ENCODE results near the gene PYGO1.
"Not testable (repeated sequence)": the region's sequence is repeated elsewhere in the genome, so short reads cannot be mapped to it uniquely, and the experiment has no call there.

PYGO1 gene, protein sequence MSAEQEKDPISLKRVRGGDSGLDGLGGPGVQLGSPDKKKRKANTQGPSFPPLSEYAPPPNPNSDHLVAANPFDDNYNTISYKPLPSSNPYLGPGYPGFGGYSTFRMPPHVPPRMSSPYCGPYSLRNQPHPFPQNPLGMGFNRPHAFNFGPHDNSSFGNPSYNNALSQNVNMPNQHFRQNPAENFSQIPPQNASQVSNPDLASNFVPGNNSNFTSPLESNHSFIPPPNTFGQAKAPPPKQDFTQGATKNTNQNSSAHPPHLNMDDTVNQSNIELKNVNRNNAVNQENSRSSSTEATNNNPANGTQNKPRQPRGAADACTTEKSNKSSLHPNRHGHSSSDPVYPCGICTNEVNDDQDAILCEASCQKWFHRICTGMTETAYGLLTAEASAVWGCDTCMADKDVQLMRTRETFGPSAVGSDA

GRCh38 chr15:55588070-55588814 is at the start of gene PYGO1:
Gene PYGO1 (minus strand): TSS chr15:55588345. CDS start chr15:55587883, 462 bp downstream.
- peak; percentile 88 for DNase-seq (ENCODE audit: low spot score)

DNA sequence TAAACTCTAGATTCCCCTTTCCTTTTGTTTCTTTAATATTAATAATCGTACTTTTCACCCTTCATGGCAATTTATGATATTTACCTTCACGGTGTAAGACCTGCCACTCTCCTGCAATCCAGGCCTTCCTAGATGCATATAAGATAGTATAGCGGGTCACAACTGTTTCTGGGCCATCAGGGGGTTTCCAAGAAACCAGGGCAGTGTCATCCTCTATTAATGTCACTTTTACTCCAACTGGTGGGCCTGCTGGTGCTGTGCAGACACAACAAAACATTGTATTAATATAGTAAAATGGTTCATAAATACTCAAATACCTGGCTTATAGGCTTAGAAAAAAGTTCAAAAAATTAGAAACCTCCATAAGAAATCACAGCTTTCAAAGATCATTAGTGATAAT is 48.9 kb upstream of the PYGO1 start:
- DNase-seq (ENCODE audit: low spot score) = no peak

DNA sequence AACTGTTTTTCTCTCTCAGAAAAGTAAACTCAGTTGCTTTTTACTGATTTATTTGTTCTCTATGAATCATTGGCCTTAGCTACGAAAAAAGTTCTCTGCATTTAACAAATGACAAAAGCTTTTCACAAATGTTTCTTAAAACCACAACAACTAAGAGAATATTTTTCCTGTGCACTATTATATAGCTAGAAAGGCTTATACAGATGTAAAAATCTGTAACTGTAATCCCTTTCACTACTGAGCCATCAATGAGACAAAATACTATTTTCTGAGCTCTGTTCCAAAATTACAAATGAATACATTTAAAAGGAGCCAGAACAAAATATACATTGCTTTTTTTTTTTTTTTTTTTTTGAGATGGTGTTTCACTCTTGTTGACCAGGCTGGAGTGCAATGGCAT is 45.6 kb upstream of the PYGO1 start:
- DNase-seq (ENCODE audit: low spot score) = no peak

GRCh38 chr15:55632434-55632833 is 44.3 kb upstream of the PYGO1 start:
- DNase-seq (ENCODE audit: low spot score) = no peak

DNA sequence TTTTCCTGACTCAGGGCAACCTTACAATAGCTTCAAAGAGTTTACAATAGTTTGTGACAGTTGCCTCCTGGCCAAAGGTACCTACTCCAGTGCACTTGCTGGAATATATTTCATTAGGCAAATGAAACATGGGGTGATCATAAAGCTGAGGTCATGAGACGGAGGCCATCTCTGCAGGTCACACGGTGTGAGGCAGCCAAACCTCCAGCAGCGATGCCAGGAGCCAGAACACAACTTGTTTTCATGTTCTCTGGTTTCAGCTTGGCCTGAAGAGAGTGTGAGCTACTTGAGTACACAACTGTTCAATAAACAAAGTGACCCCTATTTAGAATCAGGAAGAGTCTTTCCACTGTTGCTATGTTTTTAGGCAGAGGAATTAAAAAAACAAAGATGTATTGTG is 42.7 kb upstream of the PYGO1 start:
- DNase-seq (ENCODE audit: low spot score) = no peak

GRCh38 chr15:55628369-55628730 is 40.2 kb upstream of the PYGO1 start:
- no peak for DNase-seq (ENCODE audit: low spot score)

DNA sequence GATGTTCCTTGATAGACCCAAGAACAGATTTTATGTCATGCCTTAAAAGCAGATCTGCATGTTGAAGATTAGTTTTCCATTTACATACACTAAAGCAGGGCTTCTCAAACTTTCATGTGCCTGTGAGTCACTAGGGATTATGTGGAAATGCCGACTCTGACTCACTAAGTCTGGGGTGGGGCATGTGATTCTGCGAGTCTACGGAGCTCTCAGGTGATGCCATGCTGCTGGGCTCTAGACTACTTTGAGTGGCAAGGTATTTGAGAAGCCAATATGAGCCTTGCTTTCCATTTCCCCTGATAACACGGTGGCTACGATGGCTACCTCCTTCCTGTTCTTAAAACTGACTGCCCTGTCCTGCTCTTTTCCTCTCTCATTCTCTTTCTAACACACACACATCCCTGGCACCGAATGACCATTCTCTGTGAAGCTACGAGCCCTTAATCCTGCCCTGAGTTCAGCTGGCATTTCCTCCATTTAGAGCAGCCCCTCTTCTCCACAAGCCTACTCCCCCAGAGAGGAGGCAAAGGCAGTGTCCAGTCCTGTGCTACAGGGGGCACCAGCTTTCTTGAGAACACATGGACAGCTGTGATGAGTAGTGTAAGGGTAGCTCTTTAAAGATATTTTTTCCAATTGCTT is 39.7 kb upstream of the PYGO1 start:
- peak; percentile 79 for DNase-seq (ENCODE audit: low spot score)

- DNase-seq (ENCODE audit: low spot score) = no peak
These were observed 31.6 kb upstream of the PYGO1 start for GRCh38 chr15:55619783-55620182.

DNA sequence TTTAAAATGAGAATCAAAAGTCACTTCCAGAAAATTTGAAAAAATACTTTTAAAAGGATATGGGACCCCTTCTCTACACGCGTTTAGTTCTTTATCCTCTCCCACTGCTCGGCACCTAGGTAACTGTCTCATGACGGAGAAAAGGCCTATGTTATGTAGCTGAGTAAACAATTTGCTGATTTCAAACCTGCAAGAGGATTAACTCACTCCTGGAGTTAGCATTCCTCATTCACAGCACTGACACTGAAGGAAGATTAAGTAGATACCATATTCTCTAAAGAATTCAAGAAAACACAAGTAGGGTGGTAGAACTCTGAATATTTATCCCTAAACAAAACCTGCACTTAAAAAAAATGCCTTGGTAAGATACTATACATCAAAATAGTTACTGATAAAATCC is 30.2 kb upstream of the PYGO1 start:
- DNase-seq (ENCODE audit: low spot score) = no peak

GRCh38 chr15:55615445-55615844 is 27.3 kb upstream of the PYGO1 start:
- no peak for DNase-seq (ENCODE audit: low spot score)

GRCh38 chr15:55613727-55614126 is 25.6 kb upstream of the PYGO1 start:
- DNase-seq (ENCODE audit: low spot score) = no peak

- no peak for DNase-seq (ENCODE audit: low spot score)
These were observed 18.1 kb upstream of the PYGO1 start for GRCh38 chr15:55606214-55606613.

- DNase-seq (ENCODE audit: low spot score) = no peak
These were observed 13.2 kb upstream of the PYGO1 start for GRCh38 chr15:55601374-55601773.

DNA sequence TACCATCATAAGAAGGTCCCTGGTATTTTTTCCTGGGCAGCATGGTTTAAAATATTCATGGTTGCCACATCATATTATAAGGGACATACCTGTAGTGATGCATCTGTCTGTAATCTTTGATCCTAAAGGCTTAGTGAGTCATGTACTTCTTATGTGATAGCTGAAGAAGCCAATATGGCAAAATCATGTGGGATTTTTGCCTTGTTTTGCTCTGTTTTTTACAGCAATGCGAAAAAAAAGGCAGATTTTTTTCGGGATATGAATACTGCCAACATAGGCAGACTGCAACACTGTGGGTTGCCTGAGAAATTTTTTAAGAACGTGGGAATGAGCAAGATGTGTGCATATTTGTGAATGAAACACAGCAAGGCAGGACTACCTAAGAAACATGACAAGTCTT is 11.3 kb upstream of the PYGO1 start:
- DNase-seq (ENCODE audit: low spot score) = no peak

- not testable (repeated sequence) for DNase-seq (ENCODE audit: low spot score)
These were observed 4.9 kb upstream of the PYGO1 start for GRCh38 chr15:55593019-55593418.

DNA sequence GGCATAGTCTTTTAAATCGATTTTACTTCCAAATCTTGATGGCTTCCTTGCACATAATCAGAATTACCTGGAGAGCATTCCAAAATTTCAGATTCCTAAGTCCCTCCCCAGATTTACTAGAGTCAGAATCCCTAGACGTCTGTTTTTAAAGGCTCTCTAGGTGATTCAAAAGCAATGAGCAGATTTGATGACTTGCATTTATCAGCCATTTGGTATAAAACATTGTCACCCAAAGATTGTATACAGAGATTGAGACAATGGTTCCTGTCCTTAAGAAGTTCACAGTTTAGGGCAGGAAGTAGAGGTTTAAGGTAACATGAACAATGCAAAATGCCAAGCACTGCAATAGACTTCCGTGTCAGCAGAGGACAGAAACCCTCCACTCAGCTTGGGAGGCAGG is 2.6 kb upstream of the PYGO1 start:
- DNase-seq (ENCODE audit: low spot score) = no peak

- DNase-seq (ENCODE audit: low spot score) = no peak
These were observed 1.1 kb upstream of the PYGO1 start for GRCh38 chr15:55589287-55589686.

- no peak for DNase-seq (ENCODE audit: low spot score)
These were observed 620 bp upstream of the PYGO1 start for GRCh38 chr15:55588815-55589115.

DNA sequence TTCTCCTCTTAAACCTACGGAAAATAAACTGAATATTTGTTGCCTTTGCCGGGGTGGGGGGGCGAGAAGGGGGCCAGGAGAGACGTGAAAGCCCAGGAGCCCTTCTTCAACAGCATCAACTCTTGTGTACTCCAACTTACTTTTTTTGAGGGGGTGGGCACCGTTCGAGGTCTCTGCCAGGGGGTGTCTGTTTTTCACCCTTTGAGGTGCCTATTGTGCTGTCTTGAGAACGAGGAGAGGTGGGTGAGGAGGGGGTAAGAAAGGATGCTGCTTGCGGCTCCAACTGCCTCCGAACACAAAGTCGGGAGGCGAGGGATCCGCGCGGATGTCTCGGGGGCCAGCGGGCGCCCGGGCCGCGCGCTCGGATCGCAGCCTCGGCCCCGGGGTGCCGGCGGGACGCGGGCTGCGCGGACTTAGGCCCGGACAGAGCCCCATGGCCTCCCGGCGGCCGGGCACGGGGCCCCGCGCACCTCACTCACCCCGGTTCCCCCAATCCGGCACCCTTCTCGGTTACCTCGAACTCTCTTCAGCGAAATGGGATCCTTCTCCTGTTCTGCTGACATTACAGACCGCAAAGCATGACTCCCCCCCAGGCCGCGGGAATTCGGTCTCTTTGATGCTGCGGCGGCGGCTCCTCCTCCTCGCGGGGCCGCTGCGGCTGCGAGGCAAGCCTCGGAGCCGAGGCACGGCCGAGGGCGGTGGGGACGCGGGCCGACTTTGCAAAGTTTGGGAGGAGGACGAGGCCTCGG is 650 bp downstream of the PYGO1 start:
- peak; percentile 79 for DNase-seq (ENCODE audit: low spot score)

DNA sequence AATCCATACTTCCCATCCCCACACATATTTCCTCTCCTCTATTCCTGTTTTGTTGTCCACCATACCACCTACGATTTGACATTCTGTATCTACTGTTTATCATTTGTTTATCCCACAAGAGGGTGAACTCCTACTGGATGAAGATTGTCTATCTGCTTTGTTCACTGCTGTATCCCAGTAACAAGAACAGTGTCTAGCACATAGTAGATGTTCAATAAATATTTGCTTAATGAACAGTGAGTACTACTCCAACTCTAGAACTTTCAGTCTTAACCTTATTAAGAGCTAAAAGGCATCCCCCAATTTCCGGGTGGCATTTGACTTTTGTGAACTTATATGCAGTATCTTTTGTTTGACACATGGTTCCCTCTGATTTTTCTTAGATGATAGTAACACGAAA is 1.3 kb downstream of the PYGO1 start:
- DNase-seq (ENCODE audit: low spot score) = no peak

GRCh38 chr15:55576943-55577342 is 11.2 kb downstream of the PYGO1 start:
- no peak for DNase-seq (ENCODE audit: low spot score)

DNA sequence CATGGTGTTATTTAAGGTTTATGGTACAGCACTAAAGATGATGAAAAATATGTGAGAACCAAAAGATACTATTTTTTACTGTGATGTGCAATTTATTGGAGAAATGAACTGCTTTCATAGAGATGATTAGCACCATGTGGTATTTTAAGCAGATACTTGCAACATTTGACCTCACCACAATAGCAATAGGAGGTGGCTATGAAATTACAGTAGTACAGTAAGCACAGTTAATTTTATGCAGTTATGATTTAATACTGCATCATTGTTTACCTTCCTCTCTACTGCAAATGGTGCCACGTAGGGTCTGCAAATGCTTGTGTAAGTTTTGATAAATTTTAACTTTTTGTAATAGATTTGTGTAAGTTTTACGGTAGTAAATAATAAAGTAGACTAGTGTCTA is 14.0 kb downstream of the PYGO1 start:
- DNase-seq (ENCODE audit: low spot score) = no peak

DNA sequence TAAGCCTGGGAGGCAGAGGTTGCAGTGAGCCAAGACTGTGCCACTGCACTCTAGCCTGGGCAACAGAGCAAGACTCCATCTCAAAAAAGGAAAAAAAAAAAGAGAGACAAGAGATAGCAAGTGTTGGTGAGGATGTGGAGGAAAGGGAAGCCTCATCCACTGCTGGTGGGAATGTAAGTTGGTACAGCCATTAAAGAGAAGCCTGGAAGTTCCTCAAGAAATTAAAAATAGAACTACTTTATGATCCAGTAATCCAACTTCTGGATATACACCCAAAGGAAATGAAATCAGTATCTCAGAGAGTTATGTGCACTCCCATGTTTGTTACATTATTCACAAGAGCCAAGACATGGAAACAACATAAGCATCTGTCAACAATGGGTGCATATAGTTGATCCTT is 14.9 kb downstream of the PYGO1 start:
- DNase-seq (ENCODE audit: low spot score) = no peak
